GM12872 (cell line): ENCODE data around the gene VWA5B1.

Experiments used
- TF ChIP-seq, protein P1 (sequence below): IDR thresholded peaks from 3 replicates; pipeline ENCODE4 v1.5.1; 2011; ENCODE audit warnings: low read depth, mild to moderate bottlenecking, low read length, moderate library complexity; ENCODE audit not compliant: insufficient read depth

The VWA5B1 gene

GRCh38 chr1:20358761-20359263 is 68.1 kb downstream of the VWA5B1 start:
- TF ChIP-seq, protein P1, sequence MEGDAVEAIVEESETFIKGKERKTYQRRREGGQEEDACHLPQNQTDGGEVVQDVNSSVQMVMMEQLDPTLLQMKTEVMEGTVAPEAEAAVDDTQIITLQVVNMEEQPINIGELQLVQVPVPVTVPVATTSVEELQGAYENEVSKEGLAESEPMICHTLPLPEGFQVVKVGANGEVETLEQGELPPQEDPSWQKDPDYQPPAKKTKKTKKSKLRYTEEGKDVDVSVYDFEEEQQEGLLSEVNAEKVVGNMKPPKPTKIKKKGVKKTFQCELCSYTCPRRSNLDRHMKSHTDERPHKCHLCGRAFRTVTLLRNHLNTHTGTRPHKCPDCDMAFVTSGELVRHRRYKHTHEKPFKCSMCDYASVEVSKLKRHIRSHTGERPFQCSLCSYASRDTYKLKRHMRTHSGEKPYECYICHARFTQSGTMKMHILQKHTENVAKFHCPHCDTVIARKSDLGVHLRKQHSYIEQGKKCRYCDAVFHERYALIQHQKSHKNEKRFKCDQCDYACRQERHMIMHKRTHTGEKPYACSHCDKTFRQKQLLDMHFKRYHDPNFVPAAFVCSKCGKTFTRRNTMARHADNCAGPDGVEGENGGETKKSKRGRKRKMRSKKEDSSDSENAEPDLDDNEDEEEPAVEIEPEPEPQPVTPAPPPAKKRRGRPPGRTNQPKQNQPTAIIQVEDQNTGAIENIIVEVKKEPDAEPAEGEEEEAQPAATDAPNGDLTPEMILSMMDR: no peak

- TF ChIP-seq, protein P1: no peak
Measured at GRCh38 chr1:20359451-20360330, 69.0 kb downstream of the VWA5B1 start.

GRCh38 chr1:20361401-20361800 is 70.7 kb downstream of the VWA5B1 start:
- TF ChIP-seq, protein P1: no peak

GRCh38 chr1:20361805-20362381 is 71.2 kb downstream of the VWA5B1 start:
- TF ChIP-seq, protein P1: peak; percentile 78

DNA sequence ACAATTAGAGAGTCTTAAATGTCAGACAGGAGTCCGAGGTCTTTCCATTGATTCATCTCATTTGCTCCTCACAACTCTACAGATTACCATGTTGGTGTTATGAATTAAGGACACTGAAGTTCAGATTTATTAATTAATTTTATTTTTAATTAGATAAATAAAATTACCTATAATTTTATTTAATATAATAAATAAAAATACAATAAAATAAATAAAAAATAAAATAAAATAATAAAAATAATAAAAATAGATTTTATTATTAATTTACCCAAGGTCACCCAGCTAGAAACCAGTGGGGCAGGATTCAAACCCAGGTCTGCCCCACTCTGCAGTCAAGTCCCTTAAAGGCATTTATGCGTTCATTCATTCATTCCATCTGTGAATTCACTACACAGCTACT is 72.2 kb downstream of the VWA5B1 start:
- TF ChIP-seq, protein P1: no peak

DNA sequence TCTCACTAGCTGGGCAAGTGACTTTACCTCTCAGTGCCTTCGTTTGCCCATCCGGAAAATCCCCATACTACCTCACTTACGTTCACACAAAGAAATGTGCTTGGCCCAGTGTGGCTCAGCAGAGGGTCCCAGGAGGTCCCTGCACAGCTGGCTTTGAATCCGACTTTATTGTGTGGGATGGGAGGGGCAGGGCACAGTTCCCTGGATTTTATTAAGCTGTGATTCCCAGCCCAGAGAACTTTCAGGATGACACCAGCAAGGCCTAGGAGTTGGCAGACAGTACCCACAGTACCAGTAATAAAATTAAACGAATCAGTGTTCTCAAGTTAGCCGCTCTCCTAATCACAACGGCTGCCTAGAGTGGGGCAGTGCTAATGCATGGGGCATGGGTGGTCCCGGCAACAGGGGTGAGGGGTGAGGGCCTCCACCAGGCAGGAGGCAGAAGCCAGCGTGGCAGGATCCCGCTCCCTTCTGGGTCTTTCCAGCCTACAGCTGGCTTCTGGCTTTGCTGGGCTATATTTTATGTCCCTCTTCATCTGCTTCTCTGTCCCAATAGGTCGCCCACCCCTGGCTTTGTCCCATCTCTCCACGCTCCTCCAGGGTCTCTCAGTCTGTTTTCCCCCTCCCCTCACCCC is 74.9 kb downstream of the VWA5B1 start:
- TF ChIP-seq, protein P1: no peak

DNA sequence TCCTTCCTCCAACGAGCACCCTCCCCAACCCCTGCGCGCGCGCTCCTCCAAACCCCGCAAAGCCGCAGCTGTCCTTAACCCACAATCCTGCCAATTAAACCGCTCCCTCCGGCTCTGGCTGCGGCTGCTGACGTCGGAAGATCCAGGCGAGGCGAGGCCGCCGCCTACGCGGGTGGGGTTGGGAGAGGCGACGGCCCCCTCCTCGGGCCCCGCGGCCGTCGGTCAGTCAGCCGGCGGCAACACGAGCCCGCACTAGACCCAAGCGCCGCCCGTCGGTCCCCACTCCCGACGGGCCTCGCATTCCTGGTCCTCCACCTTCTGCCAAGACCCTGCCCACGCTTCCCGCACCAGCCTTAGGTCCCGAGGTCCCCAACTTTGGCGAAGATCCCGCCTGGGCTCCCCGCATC is 75.4 kb downstream of the VWA5B1 start:
- TF ChIP-seq, protein P1: no peak
